Endothelial cell of umbilical vein (primary cell): ENCODE data around the gene CASP10.

Experiments
- CTCF ChIP-seq, 2 donors: IDR thresholded peaks; 1 replicate in 1 of 2; 2 replicates in 1 of 2; pipeline ENCODE4 v1.5.1; 2011; ENCODE audit warnings: low read length in 2 of 2, mild to moderate bottlenecking in 2 of 2, moderate library complexity in 2 of 2, control low read depth in 1 of 2, inconsistent platforms in 1 of 2, low read depth in 1 of 2; ENCODE audit not compliant: insufficient read depth in 1 of 2; ENCODE audit errors: extremely low read depth in 1 of 2
- EZH2 ChIP-seq: IDR thresholded peaks from 2 replicates; pipeline ENCODE4 v1.6.1; 2012; ENCODE audit warnings: borderline replicate concordance, low read depth, mild to moderate bottlenecking, moderate library complexity, low read length, inconsistent platforms; ENCODE audit not compliant: severe bottlenecking
- FOS ChIP-seq: IDR thresholded peaks from 2 replicates; pipeline ENCODE4 v1.6.1; 2011; ENCODE audit warnings: mild to moderate bottlenecking, low read length, moderate library complexity, borderline replicate concordance; ENCODE audit not compliant: insufficient read depth
- MAX ChIP-seq: IDR thresholded peaks from 2 replicates; pipeline ENCODE4 v1.6.1; 2011; ENCODE audit not compliant: insufficient read depth, insufficient read length
- MYC ChIP-seq: IDR thresholded peaks from one replicate; pipeline ENCODE4 v1.6.1; 2011; ENCODE audit warnings: mild to moderate bottlenecking, low read depth, low read length
- POLR2A ChIP-seq: IDR thresholded peaks from 2 replicates; pipeline ENCODE4 v1.6.1; 2012; ENCODE audit warnings: low read depth, mild to moderate bottlenecking, control low read depth, low read length

- TF ChIP-seq EZH2: no peak
- TF ChIP-seq CTCF (IDR thresholded peaks at IDR 0.05; ENCODE audit: extremely low read depth in 1 of 2, insufficient read depth in 1 of 2, low read depth in 1 of 2, low read length in 2 of 2): no peak
- TF ChIP-seq POLR2A: no peak
- TF ChIP-seq MYC: no peak
- no peak for TF ChIP-seq MAX
- TF ChIP-seq FOS: no peak
Observed at GRCh38 chr2:201219328-201220096, 36.6 kb downstream of the CASP10 start.
